HepG2 (cell line): ENCODE measurements around the gene TREH. TPM values are rescaled to one million over a fixed set of nuclear protein-coding genes. Genes with fewer than 3 reads are reported as not detected.

Experiments used
- FOSL1 ChIP-seq: sonication (generic); formaldehyde crosslinking; IDR thresholded peaks from 2 replicates; pipeline ENCODE4 v1.9.0; 2021; ENCODE audit warnings: missing genetic modification reagents, borderline replicate concordance
- HOXA3 ChIP-seq: sonication (generic); formaldehyde crosslinking; IDR thresholded peaks from 2 replicates; pipeline ENCODE4 v1.5.0; 2020; ENCODE audit warnings: missing genetic modification reagents
- JDP2 ChIP-seq: sonication (generic); formaldehyde crosslinking; IDR thresholded peaks from 2 replicates; pipeline ENCODE4 v1.8.1; 2022; ENCODE audit warnings: missing genetic modification reagents, borderline replicate concordance
- MAX ChIP-seq: IDR thresholded peaks from 2 replicates; pipeline ENCODE4 v1.6.1; 2012; ENCODE audit warnings: inconsistent platforms
- RNF219 ChIP-seq: sonication (generic); formaldehyde crosslinking; IDR thresholded peaks from 2 replicates; pipeline ENCODE4 v1.5.0; 2020; ENCODE audit warnings: mild to moderate bottlenecking, missing genetic modification reagents
- ZFY ChIP-seq: sonication (generic); formaldehyde crosslinking; IDR thresholded peaks from 2 replicates; pipeline ENCODE4 v1.4.0; 2020; ENCODE audit warnings: missing genetic modification reagents
- ZNF142 ChIP-seq: sonication (generic); formaldehyde crosslinking; IDR thresholded peaks from 2 replicates; pipeline ENCODE4 v1.4.0; 2020; ENCODE audit warnings: missing genetic modification reagents
- ZNF331 ChIP-seq: sonication (generic); formaldehyde crosslinking; IDR thresholded peaks from 2 replicates; pipeline ENCODE4 v1.4.0; 2020; ENCODE audit warnings: missing genetic modification reagents
- ZNF646 ChIP-seq: sonication (generic); formaldehyde crosslinking; IDR thresholded peaks from 2 replicates; pipeline ENCODE4 v1.9.0; 2021; ENCODE audit warnings: mild to moderate bottlenecking, missing genetic modification reagents
- ZNF746 ChIP-seq: sonication (generic); formaldehyde crosslinking; IDR thresholded peaks from 2 replicates; pipeline ENCODE4 v1.8.0; 2022; ENCODE audit warnings: mild to moderate bottlenecking, missing genetic modification reagents
- ZNF768 ChIP-seq: sonication (generic); formaldehyde crosslinking; IDR thresholded peaks from 2 replicates; pipeline ENCODE4 v1.4.0; 2020; ENCODE audit warnings: missing genetic modification reagents
- polyA plus RNA-seq, 8 experiments: library from polyadenylated mRNA; depleted of rRNA in 3 of 8; stranded (reverse) in 7 of 8; unstranded in 1 of 8; fragments of >200 nt; fragmentation: Illumina TruSeq in 4 of 8; extraction: Trizol in 4 of 8; gene quantifications; 2 replicates each; pipeline versions ENCODE4 v1.2.1 to v1.2.3, GENCODE V29; 2011 to 2016; ENCODE audit warnings: low read depth in 4 of 8, missing spikeins in 1 of 8, mixed read lengths in 1 of 8; ENCODE audit not compliant: insufficient read depth in 1 of 8
- total RNA-seq, 5 experiments: library from RNA; depleted of rRNA; stranded (reverse); fragments of >200 nt; fragmentation: Illumina TruSeq; extraction: Trizol; gene quantifications; 2 replicates each; pipeline ENCODE4 v1.2.3, GENCODE V29; 2016; ENCODE audit warnings: low read depth in 1 of 5
- TF ChIP-seq, protein P1 (sequence below): sonication (generic); formaldehyde crosslinking; IDR thresholded peaks from 2 replicates; pipeline ENCODE4 v1.4.0; 2020; ENCODE audit warnings: missing genetic modification reagents; ENCODE audit errors: not compliant biosample characterization

Gene TREH
- total and polyA plus RNA-seq, 2 of the 13 experiments (the other 11 are each of a cell fraction or from before 2014, with no cell fraction given), result 0.53 to 0.86 TPM

DNA sequence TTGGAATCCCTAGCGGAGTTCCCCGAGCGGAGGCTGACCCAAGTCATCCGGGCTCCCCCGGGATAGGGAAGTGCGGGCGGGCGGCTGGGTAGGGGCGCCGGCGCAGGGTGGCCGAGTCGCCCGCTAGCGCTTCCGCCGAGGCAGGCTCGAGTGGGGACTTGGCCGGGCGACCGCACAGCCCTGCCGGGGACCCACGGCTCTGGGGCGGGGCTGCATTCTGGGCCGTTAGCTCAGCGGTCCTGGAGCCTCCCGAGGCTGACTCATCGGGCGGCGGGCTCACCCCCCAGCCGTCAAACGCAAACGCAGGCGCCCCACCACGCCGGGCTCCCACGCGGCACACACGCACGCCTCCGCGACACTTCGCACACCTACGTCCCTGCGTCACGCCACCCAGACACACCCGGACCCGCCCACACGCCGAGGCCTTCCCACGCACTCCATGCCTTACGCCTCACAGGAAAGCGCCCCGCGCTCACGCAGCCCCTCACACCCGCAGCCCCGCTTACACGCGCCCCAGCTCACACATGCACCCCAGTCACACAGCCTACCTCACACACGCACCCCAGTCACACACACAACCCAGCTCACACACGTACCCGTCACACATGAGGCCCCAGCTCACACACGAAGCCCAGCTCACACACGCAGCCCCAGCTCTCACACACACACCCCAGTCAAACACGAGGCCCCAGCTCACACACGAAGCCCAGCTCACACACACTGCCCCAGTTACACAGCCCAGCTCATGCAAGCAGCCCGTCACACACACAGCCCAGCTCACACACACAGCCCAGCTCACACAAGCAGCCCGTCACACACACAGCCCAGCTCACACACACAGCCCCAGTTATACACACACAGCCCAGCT lies 70.9 kb downstream of the TREH start (continued):
- 0 out of 2 replicates have a peak, but pooled peaks have one; percentile 34 for TF ChIP-seq FOSL1 (CRISPR knock-in tag)
- TF ChIP-seq, protein P1, sequence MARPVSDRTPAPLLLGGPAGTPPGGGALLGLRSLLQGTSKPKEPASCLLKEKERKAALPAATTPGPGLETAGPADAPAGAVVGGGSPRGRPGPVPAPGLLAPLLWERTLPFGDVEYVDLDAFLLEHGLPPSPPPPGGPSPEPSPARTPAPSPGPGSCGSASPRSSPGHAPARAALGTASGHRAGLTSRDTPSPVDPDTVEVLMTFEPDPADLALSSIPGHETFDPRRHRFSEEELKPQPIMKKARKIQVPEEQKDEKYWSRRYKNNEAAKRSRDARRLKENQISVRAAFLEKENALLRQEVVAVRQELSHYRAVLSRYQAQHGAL (CRISPR knock-in tag), result peak; percentile 76
- peak; percentile 56; the same call in 1 of the 2 replicates for TF ChIP-seq ZNF646 (CRISPR knock-in tag)
- TF ChIP-seq HOXA3 (CRISPR knock-in tag), result peak; percentile 54; the same call in 1 of the 2 replicates
- TF ChIP-seq MAX, result peak; percentile 42; the same call in 1 of the 2 replicates
- TF ChIP-seq ZNF746 (CRISPR knock-in tag), result 0 out of 2 replicates have a peak, but pooled peaks have one; percentile 32
- TF ChIP-seq ZNF331 (CRISPR knock-in tag), result no peak
- TF ChIP-seq ZFY (CRISPR knock-in tag), result peak; percentile 29; the same call in 1 of the 2 replicates
- no peak for TF ChIP-seq RNF219 (CRISPR knock-in tag)
- TF ChIP-seq ZNF768 (CRISPR knock-in tag), result 0 out of 2 replicates have a peak, but pooled peaks have one; percentile 8
- 0 out of 2 replicates have a peak, but pooled peaks have one; percentile 30 for TF ChIP-seq ZNF142
- TF ChIP-seq JDP2 (CRISPR knock-in tag), result no peak
